ENCODE data around the gene TUBB2A. TPM values are rescaled to one million over a fixed set of nuclear protein-coding genes. Genes with fewer than 3 reads are reported as not detected.

The TUBB2A gene
- total RNA-seq: 106 and 110 TPM in 2 replicates

GRCh38 chr6:3157131-3157933 is at the start of gene TUBB2A:
Gene TUBB2A, minus strand, starts transcription at chr6:3157544. Its CDS starts 81 bp downstream, at chr6:3157463.

DNA sequence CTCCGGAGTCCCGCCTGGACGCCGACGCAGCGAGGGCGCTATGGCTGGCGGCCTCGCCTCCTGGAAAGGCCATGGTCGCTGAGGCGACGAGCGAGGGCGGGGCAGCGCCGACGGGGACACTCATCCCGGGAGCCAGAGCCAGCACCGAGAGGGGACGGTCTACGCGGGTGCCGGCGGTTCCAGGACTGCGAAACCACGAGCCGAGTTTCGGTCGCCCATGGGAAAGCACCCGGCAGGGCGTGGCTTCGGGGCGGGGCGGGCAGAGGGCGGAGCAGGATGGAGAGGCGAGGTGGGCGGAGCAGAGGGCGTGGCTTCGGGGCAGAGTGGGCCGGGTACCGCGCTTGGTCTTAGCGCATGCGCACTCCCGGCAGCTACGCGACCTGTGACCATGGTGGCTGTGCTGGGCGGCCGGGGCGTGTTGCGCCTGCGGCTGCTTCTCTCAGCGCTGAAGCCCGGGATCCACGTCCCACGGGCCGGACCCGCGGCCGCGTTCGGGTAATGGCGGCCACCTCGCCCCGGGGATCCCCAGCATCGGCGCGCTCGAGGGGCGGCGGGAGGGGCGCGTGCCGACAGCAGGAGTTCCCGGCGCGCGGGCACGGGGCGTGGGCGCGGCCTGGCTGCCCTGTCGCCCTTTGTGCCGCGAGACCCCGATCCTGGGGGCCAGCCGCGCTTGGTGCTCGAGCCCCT is 38.8 kb downstream of the TUBB2A start, which contains the start of gene BPHL:
TSS of gene BPHL (plus strand) at position 359 of the 687 bp plus-strand sequence. CDS start at position 389, 30 bp downstream.

Other genes starting within 250 kb of the TUBB2A start
- gene SERPINB6, start 186.0 kb downstream of the TUBB2A start, total RNA-seq: 115 and 139 TPM in 2 replicates
- gene NQO2, start 157.7 kb downstream of the TUBB2A start, total RNA-seq: 30.1 and 49.6 TPM in 2 replicates
- gene RIPK1, start 89.0 kb downstream of the TUBB2A start, total RNA-seq: 13.4 and 16.0 TPM in 2 replicates
- 12.5 and 17.0 TPM in 2 replicates for gene BPHL, start 38.8 kb downstream of the TUBB2A start, total RNA-seq
- gene TUBB2B, start 70.1 kb upstream of the TUBB2A start, total RNA-seq: 6.3 and 13.2 TPM in 2 replicates
- gene PSMG4, start 101.4 kb upstream of the TUBB2A start, total RNA-seq: 10.2 and 16.2 TPM in 2 replicates

Data from cardiac atrium fibroblast (primary cell).